Ovary (tissue), 9 donors: ENCODE measurements around the gene ADAMTS14. TPM values are rescaled to one million over a fixed set of nuclear protein-coding genes. Genes with fewer than 3 reads are reported as not detected.

Experiments used
- DNase-seq, 5 donors: peaks; one replicate each; pipeline ENCODE4 v3.0.0-alpha.2; 2019 to 2020
- H3K27ac ChIP-seq, 2 donors: fragments of 200-600 bp; one replicate each; pipeline versions ENCODE4 v1.5.1 to v1.8.0; 2019 to 2022
- H3K27me3 ChIP-seq: fragments of 200-600 bp; one replicate; pipeline ENCODE4 v1.8.0; 2022
- H3K36me3 ChIP-seq: fragments of 200-600 bp; sonication (generic); one replicate; pipeline ENCODE4 v1.5.1; 2019
- H3K4me1 ChIP-seq: one replicate; pipeline ENCODE4 v1.8.1; 2013; ENCODE audit warnings: mild to moderate bottlenecking, moderate library complexity; ENCODE audit not compliant: insufficient read depth
- H3K4me3 ChIP-seq: fragments of 200-600 bp; sonication (generic); one replicate; pipeline ENCODE4 v1.5.1; 2017
- H3K9me3 ChIP-seq, 2 donors: fragments of 200-600 bp in 1 of 2; sonication (generic) in 1 of 2; one replicate each; pipeline versions ENCODE4 v1.5.1 to v1.8.1; 2013 to 2019; ENCODE audit warnings: mild to moderate bottlenecking in 1 of 2, moderate library complexity in 1 of 2
- EP300 ChIP-seq: sonication (generic); formaldehyde crosslinking; IDR thresholded peaks from one replicate; pipeline ENCODE4 v1.6.1; 2017; ENCODE audit warnings: antibody characterized with exemption
- POLR2A ChIP-seq: fragments of 450-650 bp; IDR thresholded peaks from one replicate; pipeline ENCODE4 v1.6.1; 2017; ENCODE audit warnings: antibody characterized with exemption, mild to moderate bottlenecking, moderate library complexity
- WGBS, 3 donors: extraction: QIAGEN DNeasy Blood & Tissue Kit in 1 of 3; methylation state at CpG; one replicate each; pipeline versions ENCODE4 v1.1.5 to v1.1.7; 2013 to 2017; 5-methylcytosine and 5-hydroxymethylcytosine counted together
- intact Hi-C, 4 donors: fragments of 100-400 bp; cut with DNase I; formaldehyde crosslinking; loops; one replicate each; pipeline versions ENCODE4 v1.11.0 to v1.15.1; 2022 to 2023
- polyA plus RNA-seq, 2 donors: library from polyadenylated mRNA; stranded (reverse); fragments of 200-250 nt in 1 of 2; fragments of 350-450 nt in 1 of 2; fragmentation: Illumina TruSeq in 1 of 2; extraction: RNeasy Lipid Tissue Mini Kit (QIAGEN cat#74804) in 1 of 2; gene quantifications; one replicate each; pipeline ENCODE4 v1.2.3, GENCODE V29; 2013 to 2014
- total RNA-seq, 7 donors: library from RNA; depleted of rRNA in 2 of 7; stranded (reverse); fragments of >200 nt in 2 of 7; fragmentation: NEBNext Ultra II Directional in 3 of 7; extraction: Animal tissue kit (Norgen Biotek cat#: 25700) in 3 of 7; gene quantifications; one replicate each; pipeline versions ENCODE4 v1.1.0 to v1.2.4, GENCODE V29; 2016 to 2023
- TF ChIP-seq, protein P1 (sequence below), 3 donors: fragments of 450-650 bp in 2 of 3; fragments of 200-600 bp in 1 of 3; IDR thresholded peaks; one replicate each; pipeline versions ENCODE4 v1.5.1 to v1.8.0; 2016 to 2022; ENCODE audit warnings: antibody characterized with exemption in 3 of 3, mild to moderate bottlenecking in 1 of 3
- donor health status: DM: no; HTN: no; CAD: no; lungs with moderate emphysema.
- donor health status: DM: no; HTN: no; CAD: no.
- donor health status: Bipolar disorder and iron deficiency.
- donor health status: DM: yes; HTN: yes; CAD: no.
- donor health status: DM: no; HTN: no; CAD: no.
- donor health status: DM: yes; HTN: yes; CAD: no.

Gene ADAMTS14
- total and polyA plus RNA-seq, 9 donors: 0.07 to 0.75 (median 0.14) TPM; not detected in 3

GRCh38 chr10:70650718-70651117 is 21.6 kb upstream of the ADAMTS14 start:
- no peaks in the 10 kb centered on the region for H3K4me1 ChIP-seq
- no peak overlapping the region for H3K27ac ChIP-seq
- 97 to 99% (median 98%) methylated on average over 3 of the region's 3 CpGs for WGBS, 3 donors
- H3K4me3 ChIP-seq: no peak overlapping the region
- TF ChIP-seq POLR2A (no peak), EP300 (no peak)
- TF ChIP-seq, protein P1, sequence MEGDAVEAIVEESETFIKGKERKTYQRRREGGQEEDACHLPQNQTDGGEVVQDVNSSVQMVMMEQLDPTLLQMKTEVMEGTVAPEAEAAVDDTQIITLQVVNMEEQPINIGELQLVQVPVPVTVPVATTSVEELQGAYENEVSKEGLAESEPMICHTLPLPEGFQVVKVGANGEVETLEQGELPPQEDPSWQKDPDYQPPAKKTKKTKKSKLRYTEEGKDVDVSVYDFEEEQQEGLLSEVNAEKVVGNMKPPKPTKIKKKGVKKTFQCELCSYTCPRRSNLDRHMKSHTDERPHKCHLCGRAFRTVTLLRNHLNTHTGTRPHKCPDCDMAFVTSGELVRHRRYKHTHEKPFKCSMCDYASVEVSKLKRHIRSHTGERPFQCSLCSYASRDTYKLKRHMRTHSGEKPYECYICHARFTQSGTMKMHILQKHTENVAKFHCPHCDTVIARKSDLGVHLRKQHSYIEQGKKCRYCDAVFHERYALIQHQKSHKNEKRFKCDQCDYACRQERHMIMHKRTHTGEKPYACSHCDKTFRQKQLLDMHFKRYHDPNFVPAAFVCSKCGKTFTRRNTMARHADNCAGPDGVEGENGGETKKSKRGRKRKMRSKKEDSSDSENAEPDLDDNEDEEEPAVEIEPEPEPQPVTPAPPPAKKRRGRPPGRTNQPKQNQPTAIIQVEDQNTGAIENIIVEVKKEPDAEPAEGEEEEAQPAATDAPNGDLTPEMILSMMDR (IDR thresholded peaks at IDR 0.05): no peak
- no peaks in the 10 kb centered on the region for H3K36me3 ChIP-seq
- no peaks in the 10 kb centered on the region for H3K9me3 ChIP-seq
- no peaks in the 10 kb centered on the region for H3K27me3 ChIP-seq
- intact Hi-C loops: no loop called here
- DNase-seq: no peak

DNA sequence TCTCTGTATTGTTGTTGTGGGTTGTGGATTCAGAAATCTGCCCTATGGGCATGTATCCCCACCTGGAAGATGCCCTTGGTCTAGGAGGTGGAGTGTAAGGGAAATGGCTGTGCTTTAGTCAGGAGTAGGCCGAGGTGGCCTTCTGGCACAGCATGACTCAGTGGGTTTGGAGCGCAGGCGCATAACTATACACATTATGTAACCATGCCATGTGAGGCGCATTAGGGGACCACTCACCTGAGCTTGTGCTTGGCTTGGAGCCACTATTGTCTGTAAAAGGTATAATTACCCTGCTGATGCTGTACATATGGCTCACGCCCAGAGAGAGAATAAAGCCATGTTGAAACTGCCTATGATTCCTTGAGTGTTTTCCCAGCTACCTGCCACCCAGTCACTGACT is 20.6 kb upstream of the ADAMTS14 start:
- Histone ChIP-seq H3K4me1 (no peaks in the 10 kb centered on the region), H3K27me3 (no peaks in the 10 kb centered on the region), H3K9me3 (no peaks in the 10 kb centered on the region), H3K27ac (no peak overlapping the region), H3K36me3 (no peaks in the 10 kb centered on the region), H3K4me3 (no peak overlapping the region)
- DNase-seq: no peak
- no peak for TF ChIP-seq EP300
- TF ChIP-seq, protein P1 (IDR thresholded peaks at IDR 0.05): no peak
- no peak for TF ChIP-seq POLR2A
- intact Hi-C loops: no loop called here
- WGBS, 3 donors: 96 to 99% (median 98%) methylated on average over 5 of the region's 5 CpGs

DNA sequence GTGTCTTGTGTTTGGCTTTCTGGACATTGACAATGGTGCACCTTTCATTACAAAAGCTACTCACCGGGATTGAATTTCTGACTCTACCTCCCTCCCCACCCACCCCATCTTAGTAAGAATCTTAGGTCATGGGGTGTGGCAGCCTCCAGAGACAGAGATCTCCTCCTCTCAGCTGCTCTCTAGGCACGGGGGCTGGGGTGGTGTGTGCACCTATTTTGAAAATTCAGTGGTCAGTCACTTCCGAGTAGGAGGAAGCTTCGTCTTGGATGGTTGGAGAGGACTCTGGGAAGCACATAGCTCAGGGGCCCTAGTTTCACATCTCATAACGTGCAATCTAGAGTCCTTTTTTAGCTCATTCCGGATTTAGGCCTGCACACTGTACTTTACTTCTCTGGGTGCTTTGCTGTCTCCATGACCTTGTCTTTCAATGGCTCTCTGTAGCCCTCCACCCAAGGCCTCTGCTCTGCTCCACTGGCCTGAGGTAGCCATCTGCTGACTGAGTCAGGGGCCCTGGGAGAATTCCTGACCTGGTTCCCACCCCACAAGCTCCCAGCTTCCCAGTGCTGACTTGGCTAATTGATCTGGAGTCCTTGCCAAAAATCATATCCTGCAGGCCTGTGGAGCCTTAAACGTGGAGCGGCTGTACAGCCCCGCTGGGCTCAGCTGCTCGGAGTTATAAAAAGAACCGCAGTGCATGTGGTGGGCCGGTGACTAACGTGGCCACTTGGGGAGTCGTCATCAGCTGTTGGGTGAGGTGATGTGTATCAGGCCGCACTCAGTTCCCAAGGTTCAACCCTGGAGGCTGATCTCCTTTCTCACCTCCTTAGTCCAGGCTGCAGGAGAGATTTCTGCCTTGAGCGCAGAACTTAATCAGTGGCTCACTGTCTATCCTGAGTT is 19.3 kb upstream of the ADAMTS14 start:
- H3K4me3 ChIP-seq: no peak overlapping the region
- H3K36me3 ChIP-seq: no peaks in the 10 kb centered on the region
- no peak for DNase-seq
- TF ChIP-seq, protein P1 (IDR thresholded peaks at IDR 0.05): no peak
- TF ChIP-seq POLR2A (no peak), EP300 (no peak)
- no peaks in the 10 kb centered on the region for H3K4me1 ChIP-seq
- no peaks in the 10 kb centered on the region for H3K9me3 ChIP-seq
- H3K27ac ChIP-seq: no peak overlapping the region
- no peaks in the 10 kb centered on the region for H3K27me3 ChIP-seq
- WGBS, 3 donors: 26 to 32% (median 32%) methylated on average over 16 of the region's 16 CpGs
- intact Hi-C loops: no loop called here

- no peaks in the 10 kb centered on the region for H3K4me1 ChIP-seq
- intact Hi-C loops: no loop called here
- WGBS, 3 donors: 94 to 96% (median 96%) methylated on average over 12 of the region's 12 CpGs
- no peak overlapping the region for H3K4me3 ChIP-seq
- TF ChIP-seq EP300 (no peak), POLR2A (no peak)
- TF ChIP-seq, protein P1 (IDR thresholded peaks at IDR 0.05): no peak
- H3K36me3 ChIP-seq: no peaks in the 10 kb centered on the region
- no peaks in the 10 kb centered on the region for H3K27me3 ChIP-seq
- no peak for DNase-seq
- H3K9me3 ChIP-seq: no peaks in the 10 kb centered on the region
- no peak overlapping the region for H3K27ac ChIP-seq
Observed at GRCh38 chr10:70655316-70655715, 17.0 kb upstream of the ADAMTS14 start.
